Mucosa of stomach (tissue), 1 donor: ENCODE data around the gene GPATCH8.

Experiments used
- H3K27me3 ChIP-seq: one replicate; pipeline ENCODE4 v1.7.0; 2013; ENCODE audit warnings: mild to moderate bottlenecking, low read length; ENCODE audit not compliant: control insufficient read depth, insufficient read depth
- H3K36me3 ChIP-seq: one replicate; pipeline ENCODE4 v1.7.0; 2013; ENCODE audit warnings: low read length; ENCODE audit not compliant: control insufficient read depth, insufficient read depth
- H3K4me1 ChIP-seq: one replicate; pipeline ENCODE4 v1.7.0; 2013; ENCODE audit warnings: mild to moderate bottlenecking, low read length; ENCODE audit not compliant: control insufficient read depth, insufficient read depth
- H3K4me3 ChIP-seq: one replicate; pipeline ENCODE4 v1.7.0; 2013; ENCODE audit warnings: low read length
- H3K9ac ChIP-seq: one replicate; pipeline ENCODE4 v1.7.0; 2013; ENCODE audit warnings: mild to moderate bottlenecking, low read length, moderate library complexity
- H3K9me3 ChIP-seq: one replicate; pipeline ENCODE4 v1.7.0; 2013; ENCODE audit warnings: mild to moderate bottlenecking, low read length, moderate library complexity; ENCODE audit not compliant: control insufficient read depth
- donor health status: Pancreatic carcinoma.

Gene GPATCH8

GRCh38 chr17:44360826-44361225 lies 142.4 kb downstream of the GPATCH8 start:
- Histone ChIP-seq H3K36me3 (no peaks in the 10 kb centered on the region), H3K9me3 (no peaks in the 10 kb centered on the region), H3K4me3 (no peak overlapping the region), H3K4me1 (no peaks in the 10 kb centered on the region), H3K27me3 (peaks cover 26% of the 10 kb centered on the region), H3K9ac (no peak overlapping the region)

- H3K9ac ChIP-seq: no peak overlapping the region
- H3K36me3 ChIP-seq: no peaks in the 10 kb centered on the region
- H3K4me1 ChIP-seq: no peaks in the 10 kb centered on the region
- H3K4me3 ChIP-seq: no peak overlapping the region
- H3K27me3 ChIP-seq: peaks cover 26% of the 10 kb centered on the region
- H3K9me3 ChIP-seq: no peaks in the 10 kb centered on the region
Observed at GRCh38 chr17:44360144-44360533, 143.1 kb downstream of the GPATCH8 start.

- no peaks in the 10 kb centered on the region for H3K36me3 ChIP-seq
Observed at GRCh38 chr17:44359458-44360143, 143.6 kb downstream of the GPATCH8 start.

GRCh38 chr17:44359006-44359405 lies 144.2 kb downstream of the GPATCH8 start:
- H3K4me1 ChIP-seq: no peaks in the 10 kb centered on the region
- H3K27me3 ChIP-seq: peaks cover 26% of the 10 kb centered on the region
- no peak overlapping the region for H3K9ac ChIP-seq
- no peaks in the 10 kb centered on the region for H3K9me3 ChIP-seq
- no peak overlapping the region for H3K4me3 ChIP-seq
- no peaks in the 10 kb centered on the region for H3K36me3 ChIP-seq

More at GRCh38 chr17:44359458-44360143, 143.6 kb downstream of the GPATCH8 start:
- Histone ChIP-seq H3K27me3 (peaks cover 26% of the 10 kb centered on the region), H3K9me3 (no peaks in the 10 kb centered on the region), H3K4me3 (no peak overlapping the region), H3K4me1 (no peaks in the 10 kb centered on the region), H3K9ac (no peak overlapping the region)

GRCh38 chr17:44358066-44358465 lies 145.1 kb downstream of the GPATCH8 start:
- no peaks in the 10 kb centered on the region for H3K36me3 ChIP-seq
- peaks cover 22% of the 10 kb centered on the region for H3K27me3 ChIP-seq
- H3K4me1 ChIP-seq: peaks cover 5% of the 10 kb centered on the region

DNA sequence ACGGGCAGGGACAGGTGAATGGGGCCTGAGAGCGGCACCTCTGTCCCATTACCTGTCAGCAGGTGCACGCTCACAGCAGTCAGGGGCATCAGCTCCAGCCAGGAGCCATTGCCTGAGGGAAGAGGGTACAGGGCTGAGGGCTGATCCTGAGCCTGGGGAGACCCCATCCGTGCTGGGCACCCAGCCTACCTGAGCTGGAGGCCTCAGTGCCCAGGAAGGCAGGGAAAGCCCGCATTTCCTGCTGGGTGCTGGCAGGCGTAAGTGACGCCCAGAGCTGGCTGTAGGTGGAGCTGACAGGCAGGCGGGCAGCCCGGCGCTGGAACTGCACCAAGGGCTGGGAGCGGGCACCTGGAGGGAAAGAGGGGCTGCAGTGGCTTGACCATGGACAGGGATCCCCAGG lies 147.0 kb downstream of the GPATCH8 start:
- H3K9ac ChIP-seq: no peak overlapping the region
- no peaks in the 10 kb centered on the region for H3K9me3 ChIP-seq
- H3K4me1 ChIP-seq: peaks cover 5% of the 10 kb centered on the region
- peaks cover 8% of the 10 kb centered on the region for H3K27me3 ChIP-seq
- no peaks in the 10 kb centered on the region for H3K36me3 ChIP-seq
- no peak overlapping the region for H3K4me3 ChIP-seq

More at GRCh38 chr17:44358066-44358465, 145.1 kb downstream of the GPATCH8 start:
- no peaks in the 10 kb centered on the region for H3K9me3 ChIP-seq
- H3K9ac ChIP-seq: no peak overlapping the region
- no peak overlapping the region for H3K4me3 ChIP-seq

DNA sequence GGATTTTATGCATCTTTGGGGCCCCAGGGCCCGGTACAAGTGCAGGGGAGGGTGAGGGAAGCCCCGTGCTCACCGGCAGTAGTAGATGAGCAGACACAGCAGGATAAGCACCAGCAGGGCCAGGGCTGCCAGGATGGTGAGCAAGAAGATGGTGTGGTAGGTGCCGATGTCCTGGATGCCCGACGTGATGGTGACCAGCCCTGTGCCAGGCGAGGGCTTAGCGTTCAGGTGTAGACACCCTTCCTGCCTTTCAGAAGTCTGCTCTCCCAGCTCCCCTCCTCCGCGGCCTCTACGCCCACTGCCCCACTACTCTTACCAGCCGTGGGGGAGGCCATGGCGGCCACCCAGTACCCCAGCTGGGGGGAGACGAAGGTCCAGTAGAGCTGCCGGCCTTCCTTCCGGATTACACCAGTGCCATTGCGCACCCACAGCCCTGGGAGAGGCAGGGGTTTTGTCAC lies 147.5 kb downstream of the GPATCH8 start:
- no peak overlapping the region for H3K9ac ChIP-seq
- no peak overlapping the region for H3K4me3 ChIP-seq
- H3K9me3 ChIP-seq: no peaks in the 10 kb centered on the region
- peaks cover 3% of the 10 kb centered on the region for H3K27me3 ChIP-seq
- H3K36me3 ChIP-seq: peaks cover 5% of the 10 kb centered on the region
- peaks cover 5% of the 10 kb centered on the region for H3K4me1 ChIP-seq

DNA sequence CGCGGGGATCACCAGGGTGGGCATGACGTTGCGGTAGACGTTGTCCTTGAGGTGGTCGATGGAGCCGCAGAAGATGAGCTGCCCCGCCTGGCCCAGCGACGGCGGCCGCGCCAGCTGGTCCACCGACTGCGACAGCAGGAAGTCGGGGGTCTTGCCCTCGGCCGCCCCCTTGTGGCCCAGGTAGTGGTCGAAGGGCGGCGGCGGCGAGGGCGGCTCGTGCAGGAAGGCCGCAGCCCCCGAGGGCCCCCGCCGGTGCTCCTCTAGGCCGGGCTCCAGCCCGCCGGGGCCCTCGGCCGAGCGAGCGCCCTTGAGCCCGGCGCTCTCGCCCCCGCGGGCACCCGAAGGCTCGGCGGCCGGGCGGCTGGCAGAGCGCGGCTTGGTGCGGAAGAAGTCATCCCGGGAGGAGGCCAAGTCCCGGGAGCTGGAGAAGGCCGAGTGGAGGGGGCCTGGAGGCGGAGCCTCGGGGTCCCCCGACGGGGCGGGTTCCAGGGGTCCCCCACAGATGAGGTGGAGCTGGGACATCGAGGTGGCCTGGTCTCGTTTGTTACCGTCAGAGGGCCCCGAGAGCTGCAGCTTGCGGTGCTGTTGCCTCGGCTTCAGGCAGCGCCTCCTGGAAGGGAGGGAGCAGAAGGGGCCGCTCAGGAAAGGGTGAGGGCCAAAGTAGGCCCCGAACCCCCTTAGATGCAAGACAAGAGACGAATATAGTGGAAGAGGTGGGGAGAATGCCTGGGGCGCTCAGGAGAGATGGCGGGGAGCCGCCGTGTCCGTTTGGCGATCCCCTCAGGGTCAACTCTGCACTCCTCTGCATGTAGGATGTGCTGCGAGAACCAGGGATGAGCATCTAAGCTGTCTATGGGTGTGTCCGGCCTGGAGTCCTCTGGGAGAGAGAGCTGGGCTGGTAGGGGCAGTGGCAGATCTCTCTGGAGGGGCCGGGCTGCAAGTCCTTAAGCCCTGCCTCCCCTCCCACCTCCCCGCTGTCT lies 148.3 kb downstream of the GPATCH8 start:
- H3K4me1 ChIP-seq: peaks cover 5% of the 10 kb centered on the region

DNA sequence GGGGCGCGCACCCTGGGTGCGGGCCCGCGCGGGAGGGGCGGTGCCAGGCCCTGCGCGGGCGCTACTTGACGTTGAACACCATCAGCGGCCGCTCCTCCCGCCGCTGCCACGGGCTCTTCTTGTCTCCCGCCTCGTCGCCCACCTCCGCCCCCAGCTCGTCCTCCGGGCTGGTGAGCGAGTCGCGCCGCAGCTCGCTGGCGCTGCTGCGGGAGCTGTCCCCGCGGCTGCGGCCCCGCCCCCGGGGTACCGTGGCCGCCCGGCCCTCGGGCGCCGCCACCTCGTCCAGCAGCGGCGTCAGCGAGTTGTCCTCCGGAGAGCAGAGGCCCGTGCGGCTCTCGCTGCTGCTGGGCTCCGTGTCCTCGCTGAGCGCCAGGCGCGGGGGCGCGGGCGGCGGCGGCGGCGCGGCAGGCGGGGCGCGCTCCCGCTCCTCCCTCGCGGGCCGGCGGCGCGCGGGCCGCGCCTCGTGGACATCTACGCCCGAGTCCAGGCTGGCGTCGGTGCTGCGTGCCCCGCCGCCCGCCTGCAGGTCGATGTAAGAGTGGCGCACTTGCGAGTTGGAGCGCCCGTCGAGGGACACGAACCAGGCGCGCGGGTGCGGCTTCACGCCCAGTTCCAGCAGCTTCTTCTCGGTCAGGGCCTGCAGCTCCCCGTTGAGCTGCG lies 149.4 kb downstream of the GPATCH8 start:
- Histone ChIP-seq H3K4me1 (peaks cover 5% of the 10 kb centered on the region), H3K27me3 (no peaks in the 10 kb centered on the region), H3K36me3 (peaks cover 10% of the 10 kb centered on the region), H3K9ac (no peak overlapping the region), H3K9me3 (no peaks in the 10 kb centered on the region), H3K4me3 (no peak overlapping the region)

More for the DNA sequence above, 148.3 kb downstream of the GPATCH8 start:
- Histone ChIP-seq H3K27me3 (no peaks in the 10 kb centered on the region), H3K9me3 (no peaks in the 10 kb centered on the region), H3K9ac (no peak overlapping the region), H3K4me3 (no peak overlapping the region), H3K36me3 (peaks cover 10% of the 10 kb centered on the region)

GRCh38 chr17:44352828-44353671 lies 150.2 kb downstream of the GPATCH8 start:
- Histone ChIP-seq H3K9me3 (no peaks in the 10 kb centered on the region), H3K9ac (no peak overlapping the region), H3K27me3 (no peaks in the 10 kb centered on the region), H3K4me3 (no peak overlapping the region), H3K36me3 (peaks cover 10% of the 10 kb centered on the region), H3K4me1 (peaks cover 5% of the 10 kb centered on the region)
